ENCODE data around the gene PPP1R37. TPM values are rescaled to one million over a fixed set of nuclear protein-coding genes. Genes with fewer than 3 reads are reported as not detected.

The PPP1R37 gene
- total and polyA plus RNA-seq, 2 donors (not counting 1 experiment from before 2014, with no cell fraction given), result 20.7 to 28.1 TPM

DNA sequence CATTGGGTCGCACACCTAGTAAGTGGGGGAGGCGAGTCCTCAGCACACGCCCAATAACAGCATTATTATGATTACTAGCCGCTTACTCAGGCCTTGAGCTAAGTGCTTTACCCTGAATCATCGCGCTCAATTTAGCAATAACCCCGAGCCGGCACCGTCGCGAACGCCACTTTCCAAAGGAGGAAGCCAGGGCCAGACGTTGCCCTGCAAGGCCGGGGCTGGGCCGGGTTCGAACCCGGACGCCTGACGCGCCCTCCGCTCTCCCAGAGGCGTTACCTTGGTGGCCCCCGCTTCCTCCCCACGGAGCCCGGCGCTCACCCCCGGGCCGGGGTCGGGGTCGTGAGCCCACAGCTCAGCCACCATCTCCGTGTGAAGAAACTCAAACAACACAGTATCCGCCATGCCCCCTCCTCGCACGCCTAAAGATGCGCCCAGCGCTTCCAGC is 84.9 kb downstream of the PPP1R37 start, which contains the start of gene TRAPPC6A:
TRAPPC6A (minus strand) TSS at position 421 of the 445 bp plus-strand sequence; CDS start at position 402, 19 bp downstream.
- H3K4me3 ChIP-seq (ENCODE audit: control extremely low read depth in 1 of 5, extremely low read depth in 1 of 5, insufficient read depth in 1 of 5, low read depth in 2 of 5, low read length in 4 of 5), result peak within 1 kb of the TSS; percentile 93 to 99 (median 95)
- H3K9me3 Mint-ChIP-seq (ENCODE audit: insufficient read depth), result no peaks in the 10 kb centered on the region
- peak within 1 kb of the TSS; percentile 92 for H2AFZ ChIP-seq (ENCODE audit: insufficient read depth, low read depth, low read length, poor library complexity, severe bottlenecking)
- WGBS (ENCODE audit: insufficient coverage), result under 1% methylated on average over 33 of the region's 36 CpGs
- H3K27ac Mint-ChIP-seq, result peak within 1 kb of the TSS; percentile 96
- H3K27ac ChIP-seq (ENCODE audit: low read length in 2 of 2), result peak within 1 kb of the TSS; percentile 86 to 91
- H3K79me2 ChIP-seq (ENCODE audit: control insufficient read depth, insufficient read depth, low read length), result peaks cover 61% of the 10 kb centered on the region
- ATAC-seq (ENCODE audit: low read depth) (no peak), DNase-seq (no peak)
- CTCF ChIA-PET, result interaction anchor here (0.7 to 1.8 kb wide), 9 partner anchors 10 to 523 kb away, joined by 3 to 19 read pairs (median 4); partner anchors contain the start of gene PPP1R37
- TF ChIP-seq, protein P1, sequence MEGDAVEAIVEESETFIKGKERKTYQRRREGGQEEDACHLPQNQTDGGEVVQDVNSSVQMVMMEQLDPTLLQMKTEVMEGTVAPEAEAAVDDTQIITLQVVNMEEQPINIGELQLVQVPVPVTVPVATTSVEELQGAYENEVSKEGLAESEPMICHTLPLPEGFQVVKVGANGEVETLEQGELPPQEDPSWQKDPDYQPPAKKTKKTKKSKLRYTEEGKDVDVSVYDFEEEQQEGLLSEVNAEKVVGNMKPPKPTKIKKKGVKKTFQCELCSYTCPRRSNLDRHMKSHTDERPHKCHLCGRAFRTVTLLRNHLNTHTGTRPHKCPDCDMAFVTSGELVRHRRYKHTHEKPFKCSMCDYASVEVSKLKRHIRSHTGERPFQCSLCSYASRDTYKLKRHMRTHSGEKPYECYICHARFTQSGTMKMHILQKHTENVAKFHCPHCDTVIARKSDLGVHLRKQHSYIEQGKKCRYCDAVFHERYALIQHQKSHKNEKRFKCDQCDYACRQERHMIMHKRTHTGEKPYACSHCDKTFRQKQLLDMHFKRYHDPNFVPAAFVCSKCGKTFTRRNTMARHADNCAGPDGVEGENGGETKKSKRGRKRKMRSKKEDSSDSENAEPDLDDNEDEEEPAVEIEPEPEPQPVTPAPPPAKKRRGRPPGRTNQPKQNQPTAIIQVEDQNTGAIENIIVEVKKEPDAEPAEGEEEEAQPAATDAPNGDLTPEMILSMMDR (IDR thresholded peaks at IDR 0.05), result no peak
- TF ChIP-seq EZH2 (IDR thresholded peaks at IDR 0.05; ENCODE audit: borderline replicate concordance, insufficient read depth, low read depth, low read length, poor library complexity, severe bottlenecking), result no peak
- peaks cover 25 to 38% of the 10 kb centered on the region in 2 donors for H3K4me1 ChIP-seq (ENCODE audit: control insufficient read depth in 2 of 2, insufficient read depth in 2 of 2, low read length in 2 of 2)
- no peaks in the 10 kb centered on the region for H3K27me3 Mint-ChIP-seq
- peaks cover 4% of the 10 kb centered on the region in 2 experiments for H3K36me3 ChIP-seq (replicated peaks in 1 of 2; ENCODE audit: control extremely low read depth in 1 of 2, control insufficient read depth in 1 of 2, extremely low read depth in 1 of 2, insufficient read depth in 2 of 2, low read length in 1 of 2)
- H3K4me3 Mint-ChIP-seq, result peak within 1 kb of the TSS; percentile 95
- peaks cover 31% of the 10 kb centered on the region for H4K20me1 ChIP-seq (ENCODE audit: control insufficient read depth, insufficient read depth, low read length, poor library complexity, severe bottlenecking)
- peaks cover 40% of the 10 kb centered on the region for H3K4me1 Mint-ChIP-seq
- H3K4me2 ChIP-seq (replicated peaks; ENCODE audit: low read depth, low read length, poor library complexity, severe bottlenecking), result peak within 1 kb of the TSS; percentile 95
- intact Hi-C loops (cut with micrococcal nuclease), result loop anchor here (1.0 kb wide), 7 partner anchors 87 to 288 kb away; partner anchors contain the start of genes CLPTM1 and ERCC2
- H3K9ac ChIP-seq (ENCODE audit: low read length), result peak within 1 kb of the TSS; percentile 86
- no peaks in the 10 kb centered on the region for H3K27me3 ChIP-seq (replicated peaks in 1 of 4; ENCODE audit: control extremely low read depth in 1 of 4, control insufficient read depth in 3 of 4, insufficient read depth in 4 of 4, low read length in 3 of 4)
- H3K9me3 ChIP-seq (ENCODE audit: control extremely low read depth in 1 of 3, control insufficient read depth in 2 of 3, insufficient read depth in 1 of 3, low read length in 2 of 3), result no peaks in the 10 kb centered on the region
- POLR2A ChIA-PET, result interaction anchor here (0.6 to 1.5 kb wide), 7 partner anchors 13 to 223 kb away, joined by 3 to 9 read pairs (median 4); partner anchors contain the start of genes CLPTM1, GEMIN7 and PPP1R37
